AG04450 (cell line): Measurements from ENCODE around the gene PIGH. TPM values are rescaled to one million over a fixed set of nuclear protein-coding genes. Genes with fewer than 3 reads are reported as not detected.
"Not testable (repeated sequence)": the region's sequence is repeated elsewhere in the genome, so short reads cannot be mapped to it uniquely, and the experiment has no call there.

ENCODE experiments used
- CTCF ChIA-PET: fragments of 300-600, 350-600 bp; formaldehyde crosslinking; extraction: SDS; loops from one replicate; lab custom pipeline; 2022; ENCODE audit warnings: antibody characterized with exemption, inconsistent platforms; lab: Charles Lee
- POLR2A ChIA-PET: fragments of 350-600 bp; formaldehyde crosslinking; extraction: SDS; loops from one replicate; lab custom pipeline; 2021; ENCODE audit warnings: antibody characterized with exemption, inconsistent platforms; lab: Yijun Ruan, JAX
- DNase-seq: peaks from one replicate; pipeline ENCODE4 v3.0.0-alpha.2; 2011; ENCODE audit warnings: low read depth, low spot score
- H3K27ac ChIP-seq: one replicate; pipeline ENCODE4 v1.5.1; 2012; ENCODE audit warnings: low read depth, low read length, control low read depth
- H3K27me3 ChIP-seq: one replicate; pipeline ENCODE4 v1.6.0; 2012; ENCODE audit warnings: low read length; ENCODE audit not compliant: control insufficient read depth, insufficient read depth
- H3K4me3 ChIP-seq: 2 replicates; pipeline ENCODE4 v1.5.1; 2011; ENCODE audit warnings: mild to moderate bottlenecking, low read depth, low read length, control low read depth
- H3K9me3 ChIP-seq: 2 replicates; pipeline ENCODE4 v1.5.1; 2012; ENCODE audit warnings: low read length; ENCODE audit not compliant: control insufficient read depth, insufficient read depth
- polyA plus RNA-seq: library from polyadenylated mRNA; depleted of rRNA; stranded (reverse); fragments of >200 nt; gene quantifications from 2 replicates; pipeline ENCODE4 v1.2.3, GENCODE V29; 2011
- TF ChIP-seq, protein P1 (sequence below): IDR thresholded peaks from 2 replicates; pipeline ENCODE4 v1.5.1; 2011; ENCODE audit warnings: low read depth, low read length, control low read depth, inconsistent platforms

Gene PIGH
- polyA plus RNA-seq, 1 experiment = 17.6 TPM

GRCh38 chr14:67551940-67552339 lies 48.1 kb downstream of the PIGH start:
- H3K27ac ChIP-seq = no peak overlapping the region
- peaks cover 4% of the 10 kb centered on the region for H3K27me3 ChIP-seq
- H3K9me3 ChIP-seq = no peaks in the 10 kb centered on the region
- no peak overlapping the region for H3K4me3 ChIP-seq
- CTCF ChIA-PET = no interaction called here
- TF ChIP-seq, protein P1, sequence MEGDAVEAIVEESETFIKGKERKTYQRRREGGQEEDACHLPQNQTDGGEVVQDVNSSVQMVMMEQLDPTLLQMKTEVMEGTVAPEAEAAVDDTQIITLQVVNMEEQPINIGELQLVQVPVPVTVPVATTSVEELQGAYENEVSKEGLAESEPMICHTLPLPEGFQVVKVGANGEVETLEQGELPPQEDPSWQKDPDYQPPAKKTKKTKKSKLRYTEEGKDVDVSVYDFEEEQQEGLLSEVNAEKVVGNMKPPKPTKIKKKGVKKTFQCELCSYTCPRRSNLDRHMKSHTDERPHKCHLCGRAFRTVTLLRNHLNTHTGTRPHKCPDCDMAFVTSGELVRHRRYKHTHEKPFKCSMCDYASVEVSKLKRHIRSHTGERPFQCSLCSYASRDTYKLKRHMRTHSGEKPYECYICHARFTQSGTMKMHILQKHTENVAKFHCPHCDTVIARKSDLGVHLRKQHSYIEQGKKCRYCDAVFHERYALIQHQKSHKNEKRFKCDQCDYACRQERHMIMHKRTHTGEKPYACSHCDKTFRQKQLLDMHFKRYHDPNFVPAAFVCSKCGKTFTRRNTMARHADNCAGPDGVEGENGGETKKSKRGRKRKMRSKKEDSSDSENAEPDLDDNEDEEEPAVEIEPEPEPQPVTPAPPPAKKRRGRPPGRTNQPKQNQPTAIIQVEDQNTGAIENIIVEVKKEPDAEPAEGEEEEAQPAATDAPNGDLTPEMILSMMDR = no peak
- DNase-seq = no peak
- POLR2A ChIA-PET = no interaction called here

DNA sequence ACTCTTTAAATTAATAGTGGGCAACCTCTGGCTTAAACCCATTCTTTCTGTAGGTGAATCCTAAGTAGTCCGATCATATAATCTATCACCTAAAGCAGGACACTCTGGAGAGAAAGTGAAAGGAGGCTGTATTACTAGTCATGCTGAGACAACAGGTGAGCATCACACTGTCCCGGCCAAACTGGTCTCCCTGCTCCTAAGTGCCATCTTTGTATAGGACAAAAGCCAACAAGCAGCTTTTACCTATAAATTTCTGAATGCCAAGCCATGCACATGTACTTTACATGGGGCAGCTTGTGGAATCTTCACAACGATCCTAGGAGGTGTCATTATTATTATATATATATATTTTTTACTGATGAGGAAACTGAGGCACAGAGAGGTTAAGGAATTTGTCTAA lies 48.9 kb downstream of the PIGH start:
- TF ChIP-seq, protein P1 = no peak
- Histone ChIP-seq H3K4me3 (no peak overlapping the region), H3K9me3 (no peaks in the 10 kb centered on the region), H3K27ac (no peak overlapping the region), H3K27me3 (peaks cover 5% of the 10 kb centered on the region)
- POLR2A ChIA-PET = no interaction called here
- CTCF ChIA-PET = no interaction called here
- DNase-seq = no peak

- peaks cover 7% of the 10 kb centered on the region for H3K27me3 ChIP-seq
- H3K4me3 ChIP-seq = no peak overlapping the region
- ChIA-PET POLR2A (interaction anchor here (0.6 kb wide), 1 partner anchor 18 kb away, joined by 8 read pairs; no protein-coding TSS in a partner anchor), CTCF (interaction anchor here (0.6 to 1.7 kb wide), 3 partner anchors 17 to 122 kb away, joined by 4 to 6 read pairs (median 5); no protein-coding TSS in a partner anchor)
- H3K9me3 ChIP-seq = no peaks in the 10 kb centered on the region
- TF ChIP-seq, protein P1 = no peak
- DNase-seq = no peak
- H3K27ac ChIP-seq = no peak overlapping the region
Observed at GRCh38 chr14:67549734-67550133, 50.3 kb downstream of the PIGH start.

DNA sequence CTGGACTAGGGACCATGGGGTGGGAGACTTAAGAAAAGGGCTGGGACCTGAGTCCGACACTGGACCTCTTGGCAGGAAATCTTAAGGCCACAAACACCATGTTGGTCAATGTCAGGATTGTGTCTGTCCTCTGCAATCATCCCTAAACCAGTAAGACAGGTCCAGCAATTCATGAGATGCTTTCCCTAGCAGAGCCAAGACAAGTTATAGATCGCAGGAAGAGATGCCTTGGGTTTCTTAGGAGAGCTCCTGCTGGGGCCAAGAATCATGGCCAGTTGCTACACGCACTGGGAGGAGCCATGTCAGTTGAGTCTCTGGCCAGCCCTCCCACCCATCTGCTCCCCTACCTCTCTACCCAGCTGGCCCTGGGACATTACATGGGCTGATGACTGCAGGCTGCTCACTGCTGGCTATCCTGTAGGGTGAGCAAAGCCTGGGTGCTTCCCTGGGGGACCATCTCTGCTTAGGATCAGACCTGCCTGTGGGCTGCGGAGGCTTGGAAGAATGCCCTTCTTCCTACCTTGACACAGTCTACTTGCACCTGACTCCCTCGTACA lies 52.8 kb downstream of the PIGH start:
- no peaks in the 10 kb centered on the region for H3K9me3 ChIP-seq
- ChIA-PET CTCF (interaction anchor here (0.8 kb wide), 1 partner anchor 157 kb away, joined by 3 read pairs; no protein-coding TSS in a partner anchor), POLR2A (no interaction called here)
- TF ChIP-seq, protein P1 = no peak
- no peak overlapping the region for H3K4me3 ChIP-seq
- no peak for DNase-seq
- H3K27ac ChIP-seq = no peak overlapping the region
- H3K27me3 ChIP-seq = peaks cover 5% of the 10 kb centered on the region

GRCh38 chr14:67544590-67544989 lies 55.5 kb downstream of the PIGH start:
- Histone ChIP-seq H3K4me3 (no peak overlapping the region), H3K27ac (no peak overlapping the region), H3K27me3 (peaks cover 16% of the 10 kb centered on the region), H3K9me3 (no peaks in the 10 kb centered on the region; the same call in 1 of the 2 replicates)
- POLR2A ChIA-PET = no interaction called here
- TF ChIP-seq, protein P1 = no peak
- CTCF ChIA-PET = no interaction called here
- no peak for DNase-seq

GRCh38 chr14:67542620-67543019 lies 57.4 kb downstream of the PIGH start:
- H3K27ac ChIP-seq, DNase-seq, H3K4me3 ChIP-seq, POLR2A ChIA-PET, H3K9me3 ChIP-seq: not testable (repeated sequence)
- H3K27me3 ChIP-seq = peaks cover 29% of the 10 kb centered on the region
- CTCF ChIA-PET = interaction anchor here (1.1 to 1.9 kb wide), 2 partner anchors 15 to 162 kb away, joined by 4 to 5 read pairs; no protein-coding TSS in a partner anchor
